Large intestine (tissue), 3 donors: ENCODE results near the gene PDZRN4. TPM values are rescaled to one million over a fixed set of nuclear protein-coding genes. Genes with fewer than 3 reads are reported as not detected.
A peak's percentile ranks its signal among the peaks of the same experiment; 100 is the strongest.

Experiments
- DNase-seq, 2 donors: peaks; one replicate each; pipeline versions ENCODE4 v3.0.0 to v3.0.0-alpha.2; 2013
- H3K27ac ChIP-seq: one replicate; pipeline ENCODE4 v1.5.1; 2013; ENCODE audit warnings: low read length
- H3K27me3 ChIP-seq: 2 replicates; pipeline ENCODE4 v1.6.1; 2013; ENCODE audit warnings: low read length; ENCODE audit not compliant: control insufficient read depth, insufficient read depth
- H3K36me3 ChIP-seq: 2 replicates; pipeline ENCODE4 v1.6.1; 2013; ENCODE audit warnings: low read length; ENCODE audit not compliant: control insufficient read depth, insufficient read depth
- H3K4me1 ChIP-seq: one replicate; pipeline ENCODE4 v1.6.1; 2013; ENCODE audit warnings: low read length; ENCODE audit not compliant: control insufficient read depth, insufficient read depth
- H3K4me3 ChIP-seq: one replicate; pipeline ENCODE4 v1.5.1; 2013; ENCODE audit warnings: low read length
- H3K9me3 ChIP-seq: one replicate; pipeline ENCODE4 v1.6.1; 2013; ENCODE audit warnings: mild to moderate bottlenecking, low read depth, low read length, moderate library complexity; ENCODE audit not compliant: control insufficient read depth
- WGBS: methylation state at CpG from one replicate; pipeline ENCODE4 v1.1.5; 2013; ENCODE audit warnings: low lambda C conversion rate; ENCODE audit not compliant: insufficient coverage; 5-methylcytosine and 5-hydroxymethylcytosine counted together
- polyA plus RNA-seq: library from polyadenylated mRNA; unstranded; fragments of 120-200 nt; gene quantifications from one replicate; pipeline ENCODE4 v1.2.1, GENCODE V29; 2013

PDZRN4 gene
- polyA plus RNA-seq, 1 donor: 3.2 TPM

GRCh38 chr12:41496009-41496408 is 307.9 kb downstream of the PDZRN4 start:
- Histone ChIP-seq H3K4me3 (no peak overlapping the region), H3K27me3 (no peaks in the 10 kb centered on the region), H3K4me1 (no peaks in the 10 kb centered on the region), H3K27ac (no peak overlapping the region), H3K9me3 (no peaks in the 10 kb centered on the region), H3K36me3 (no peaks in the 10 kb centered on the region)
- WGBS: no CpG with 5 or more reads among the region's 4 CpGs
- no peak for DNase-seq

GRCh38 chr12:41497409-41497808 is 309.3 kb downstream of the PDZRN4 start:
- H3K27ac ChIP-seq: no peak overlapping the region
- no peaks in the 10 kb centered on the region for H3K27me3 ChIP-seq
- WGBS: 94% methylated on average over 2 of the region's 2 CpGs
- DNase-seq: no peak
- no peaks in the 10 kb centered on the region for H3K9me3 ChIP-seq
- H3K36me3 ChIP-seq: no peaks in the 10 kb centered on the region
- no peak overlapping the region for H3K4me3 ChIP-seq
- no peaks in the 10 kb centered on the region for H3K4me1 ChIP-seq

GRCh38 chr12:41504976-41505375 is 316.9 kb downstream of the PDZRN4 start:
- WGBS: no CpG with 5 or more reads among the region's 6 CpGs
- H3K4me1 ChIP-seq: no peaks in the 10 kb centered on the region
- H3K36me3 ChIP-seq: no peaks in the 10 kb centered on the region
- H3K27me3 ChIP-seq: no peaks in the 10 kb centered on the region
- DNase-seq: no peak
- no peaks in the 10 kb centered on the region for H3K9me3 ChIP-seq
- no peak overlapping the region for H3K4me3 ChIP-seq
- no peak overlapping the region for H3K27ac ChIP-seq

GRCh38 chr12:41507286-41507685 is 319.2 kb downstream of the PDZRN4 start:
- WGBS: 83% methylated on average over 1 of the region's 3 CpGs
- Histone ChIP-seq H3K27me3 (no peaks in the 10 kb centered on the region), H3K9me3 (no peaks in the 10 kb centered on the region), H3K36me3 (no peaks in the 10 kb centered on the region), H3K27ac (no peak overlapping the region), H3K4me3 (no peak overlapping the region), H3K4me1 (no peaks in the 10 kb centered on the region)
- DNase-seq: no peak

- Histone ChIP-seq H3K27me3 (no peaks in the 10 kb centered on the region), H3K36me3 (no peaks in the 10 kb centered on the region), H3K9me3 (no peaks in the 10 kb centered on the region), H3K4me3 (no peak overlapping the region), H3K27ac (no peak overlapping the region), H3K4me1 (no peaks in the 10 kb centered on the region)
- no peak for DNase-seq
- 100% methylated on average over 1 of the region's 4 CpGs for WGBS
Observed at GRCh38 chr12:41509271-41510055, 321.3 kb downstream of the PDZRN4 start.

GRCh38 chr12:41510470-41510869 is 322.4 kb downstream of the PDZRN4 start:
- no peaks in the 10 kb centered on the region for H3K4me1 ChIP-seq
- no peaks in the 10 kb centered on the region for H3K9me3 ChIP-seq
- WGBS: 60% methylated on average over 2 of the region's 2 CpGs
- H3K27me3 ChIP-seq: no peaks in the 10 kb centered on the region
- no peak overlapping the region for H3K27ac ChIP-seq
- no peak overlapping the region for H3K4me3 ChIP-seq
- peak in 1 of 2 donors; percentile 27 for DNase-seq
- no peaks in the 10 kb centered on the region for H3K36me3 ChIP-seq

- H3K4me3 ChIP-seq: no peak overlapping the region
- H3K36me3 ChIP-seq: no peaks in the 10 kb centered on the region
- DNase-seq: no peak
- no peaks in the 10 kb centered on the region for H3K4me1 ChIP-seq
- no peaks in the 10 kb centered on the region for H3K27me3 ChIP-seq
- H3K27ac ChIP-seq: no peak overlapping the region
- H3K9me3 ChIP-seq: no peaks in the 10 kb centered on the region
- WGBS: no CpG with 5 or more reads among the region's 1 CpG
Observed at GRCh38 chr12:41511247-41511646, 323.1 kb downstream of the PDZRN4 start.

- Histone ChIP-seq H3K9me3 (no peaks in the 10 kb centered on the region), H3K4me1 (no peaks in the 10 kb centered on the region), H3K27ac (no peak overlapping the region), H3K27me3 (no peaks in the 10 kb centered on the region), H3K36me3 (no peaks in the 10 kb centered on the region), H3K4me3 (no peak overlapping the region)
- DNase-seq: no peak
- no CpG with 5 or more reads among the region's 2 CpGs for WGBS
Observed at GRCh38 chr12:41512497-41512896, 324.4 kb downstream of the PDZRN4 start.

GRCh38 chr12:41514021-41514777 is 326.1 kb downstream of the PDZRN4 start:
- no peak for DNase-seq
- WGBS: 79% methylated on average over 2 of the region's 4 CpGs
- Histone ChIP-seq H3K4me3 (no peak overlapping the region), H3K4me1 (no peaks in the 10 kb centered on the region), H3K27ac (no peak overlapping the region), H3K36me3 (no peaks in the 10 kb centered on the region), H3K27me3 (no peaks in the 10 kb centered on the region), H3K9me3 (no peaks in the 10 kb centered on the region)

GRCh38 chr12:41514907-41515306 is 326.8 kb downstream of the PDZRN4 start:
- no peaks in the 10 kb centered on the region for H3K9me3 ChIP-seq

More at GRCh38 chr12:41514907-41515306, 326.8 kb downstream of the PDZRN4 start:
- Histone ChIP-seq H3K27ac (no peak overlapping the region), H3K4me3 (no peak overlapping the region), H3K36me3 (no peaks in the 10 kb centered on the region), H3K27me3 (no peaks in the 10 kb centered on the region), H3K4me1 (no peaks in the 10 kb centered on the region)
- WGBS: 75% methylated on average over 1 of the region's 3 CpGs
- no peak for DNase-seq
